ENCODE data around the gene AHNAK.

The AHNAK gene

GRCh38 chr11:62428871-62429560, 117.6 kb downstream of the AHNAK start:
- 90% methylated on average over 6 of the region's 8 CpGs for WGBS (ENCODE audit: insufficient coverage)
- H3K27ac ChIP-seq (ENCODE audit: insufficient read depth in 1 of 2, low read depth in 1 of 2, low read length in 2 of 2, poor library complexity in 1 of 2, severe bottlenecking in 2 of 2) = no peak overlapping the region

GRCh38 chr11:62427630-62428233, 118.9 kb downstream of the AHNAK start:
- POLR2A ChIA-PET = interaction anchor here (0.9 kb wide), 1 partner anchor 24 kb away, joined by 5 read pairs; no protein-coding TSS in a partner anchor
- peak; percentile 43 to 77 (median 57) for DNase-seq

More at GRCh38 chr11:62428871-62429560, 117.6 kb downstream of the AHNAK start:
- Histone ChIP-seq H3K4me1 (ENCODE audit: control extremely low read depth in 1 of 4, control insufficient read depth in 4 of 4, insufficient read depth in 4 of 4, low read length in 3 of 4) (peaks cover 8 to 56% (median 44%) of the 10 kb centered on the region in 4 experiments), H3K9me3 (ENCODE audit: control extremely low read depth in 1 of 5, control insufficient read depth in 4 of 5, insufficient read depth in 2 of 5, low read depth in 1 of 5, low read length in 4 of 5) (no peaks in the 10 kb centered on the region), H3K27me3 (replicated peaks in 2 of 5; ENCODE audit: control insufficient read depth in 4 of 5, insufficient read depth in 5 of 5, low read length in 4 of 5) (no peaks in the 10 kb centered on the region), H3K4me3 (ENCODE audit: control insufficient read depth in 1 of 7, extremely low read depth in 1 of 7, insufficient read depth in 4 of 7, low read depth in 2 of 7, low read length in 6 of 7) (no peak overlapping the region), H3K36me3 (ENCODE audit: control insufficient read depth in 4 of 4, insufficient read depth in 4 of 4, low read length in 3 of 4) (no peaks in the 10 kb centered on the region)
- DNase-seq = no peak
- ChIA-PET POLR2A (interaction anchor here (0.6 to 1.0 kb wide), 2 partner anchors 15 to 139 kb away, joined by 3 read pairs; no protein-coding TSS in a partner anchor), CTCF (interaction anchor here (0.6 to 9.5 kb wide), 11 partner anchors 10 to 165 kb away, joined by 3 to 94 read pairs (median 3); no protein-coding TSS in a partner anchor)

GRCh38 chr11:62423012-62423411, 123.6 kb downstream of the AHNAK start:
- no peaks in the 10 kb centered on the region for H3K27me3 ChIP-seq (replicated peaks in 2 of 5; ENCODE audit: control insufficient read depth in 4 of 5, insufficient read depth in 5 of 5, low read length in 4 of 5)
- H3K36me3 ChIP-seq (ENCODE audit: control insufficient read depth in 4 of 4, insufficient read depth in 4 of 4, low read length in 3 of 4) = no peaks in the 10 kb centered on the region
- CTCF ChIA-PET = interaction anchor here (0.9 to 9.5 kb wide), 9 partner anchors 10 to 136 kb away, joined by 4 to 94 read pairs (median 8); no protein-coding TSS in a partner anchor
- POLR2A ChIA-PET = no interaction called here
- H3K4me1 ChIP-seq (ENCODE audit: control extremely low read depth in 1 of 4, control insufficient read depth in 4 of 4, insufficient read depth in 4 of 4, low read length in 3 of 4) = peaks cover 0 to 23% (median 17%) of the 10 kb centered on the region in 4 experiments
- WGBS (ENCODE audit: insufficient coverage) = 100% methylated on average over 1 of the region's 4 CpGs
- H3K9me3 ChIP-seq (ENCODE audit: control extremely low read depth in 1 of 5, control insufficient read depth in 4 of 5, insufficient read depth in 2 of 5, low read depth in 1 of 5, low read length in 4 of 5) = no peaks in the 10 kb centered on the region
- no peak for DNase-seq
- H3K4me3 ChIP-seq (ENCODE audit: control insufficient read depth in 1 of 7, extremely low read depth in 1 of 7, insufficient read depth in 4 of 7, low read depth in 2 of 7, low read length in 6 of 7) = no peak overlapping the region
- H3K27ac ChIP-seq (ENCODE audit: insufficient read depth in 1 of 2, low read depth in 1 of 2, low read length in 2 of 2, poor library complexity in 1 of 2, severe bottlenecking in 2 of 2) = no peak overlapping the region

More at GRCh38 chr11:62427630-62428233, 118.9 kb downstream of the AHNAK start:
- no peaks in the 10 kb centered on the region for H3K9me3 ChIP-seq (ENCODE audit: control extremely low read depth in 1 of 5, control insufficient read depth in 4 of 5, insufficient read depth in 2 of 5, low read depth in 1 of 5, low read length in 4 of 5)
- H3K27me3 ChIP-seq (replicated peaks in 2 of 5; ENCODE audit: control insufficient read depth in 4 of 5, insufficient read depth in 5 of 5, low read length in 4 of 5) = no peaks in the 10 kb centered on the region
- WGBS (ENCODE audit: insufficient coverage) = 53% methylated on average over 2 of the region's 6 CpGs
- H3K36me3 ChIP-seq (ENCODE audit: control insufficient read depth in 4 of 4, insufficient read depth in 4 of 4, low read length in 3 of 4) = no peaks in the 10 kb centered on the region
- CTCF ChIA-PET = interaction anchor here (0.6 to 9.5 kb wide), 5 partner anchors 13 to 131 kb away, joined by 3 to 94 read pairs (median 4); no protein-coding TSS in a partner anchor
- H3K27ac ChIP-seq (ENCODE audit: insufficient read depth in 1 of 2, low read depth in 1 of 2, low read length in 2 of 2, poor library complexity in 1 of 2, severe bottlenecking in 2 of 2) = peak overlapping the region in 1 of 2 experiments; percentile 18
- peaks cover 0 to 43% (median 31%) of the 10 kb centered on the region in 4 experiments for H3K4me1 ChIP-seq (ENCODE audit: control extremely low read depth in 1 of 4, control insufficient read depth in 4 of 4, insufficient read depth in 4 of 4, low read length in 3 of 4)
- H3K4me3 ChIP-seq (ENCODE audit: control insufficient read depth in 1 of 7, extremely low read depth in 1 of 7, insufficient read depth in 4 of 7, low read depth in 2 of 7, low read length in 6 of 7) = no peak overlapping the region

GRCh38 chr11:62421996-62422395, 124.6 kb downstream of the AHNAK start:
- Histone ChIP-seq H3K36me3 (ENCODE audit: control insufficient read depth in 4 of 4, insufficient read depth in 4 of 4, low read length in 3 of 4) (no peaks in the 10 kb centered on the region), H3K4me3 (ENCODE audit: control insufficient read depth in 1 of 7, extremely low read depth in 1 of 7, insufficient read depth in 4 of 7, low read depth in 2 of 7, low read length in 6 of 7) (no peak overlapping the region), H3K4me1 (ENCODE audit: control extremely low read depth in 1 of 4, control insufficient read depth in 4 of 4, insufficient read depth in 4 of 4, low read length in 3 of 4) (peaks cover 0 to 14% (median 10%) of the 10 kb centered on the region in 4 experiments), H3K27me3 (replicated peaks in 2 of 5; ENCODE audit: control insufficient read depth in 4 of 5, insufficient read depth in 5 of 5, low read length in 4 of 5) (no peaks in the 10 kb centered on the region), H3K27ac (ENCODE audit: insufficient read depth in 1 of 2, low read depth in 1 of 2, low read length in 2 of 2, poor library complexity in 1 of 2, severe bottlenecking in 2 of 2) (no peak overlapping the region), H3K9me3 (ENCODE audit: control extremely low read depth in 1 of 5, control insufficient read depth in 4 of 5, insufficient read depth in 2 of 5, low read depth in 1 of 5, low read length in 4 of 5) (no peaks in the 10 kb centered on the region)
- 98% methylated on average over 6 of the region's 7 CpGs for WGBS (ENCODE audit: insufficient coverage)
- DNase-seq = no peak
- ChIA-PET POLR2A (interaction anchor here (0.5 kb wide), 1 partner anchor 21 kb away, joined by 3 read pairs; no protein-coding TSS in a partner anchor), CTCF (interaction anchor here (0.6 to 9.5 kb wide), 10 partner anchors 9 to 148 kb away, joined by 3 to 94 read pairs (median 6); no protein-coding TSS in a partner anchor)

- H3K27me3 ChIP-seq (replicated peaks in 2 of 5; ENCODE audit: control insufficient read depth in 4 of 5, insufficient read depth in 5 of 5, low read length in 4 of 5) = no peaks in the 10 kb centered on the region
- no peak overlapping the region for H3K4me3 ChIP-seq (ENCODE audit: control insufficient read depth in 1 of 7, extremely low read depth in 1 of 7, insufficient read depth in 4 of 7, low read depth in 2 of 7, low read length in 6 of 7)
- ChIA-PET CTCF (interaction anchor here (1.4 to 9.5 kb wide), 5 partner anchors 14 to 138 kb away, joined by 3 to 94 read pairs (median 69); no protein-coding TSS in a partner anchor), POLR2A (no interaction called here)
- DNase-seq = no peak
- no peaks in the 10 kb centered on the region for H3K36me3 ChIP-seq (ENCODE audit: control insufficient read depth in 4 of 4, insufficient read depth in 4 of 4, low read length in 3 of 4)
- H3K4me1 ChIP-seq (ENCODE audit: control extremely low read depth in 1 of 4, control insufficient read depth in 4 of 4, insufficient read depth in 4 of 4, low read length in 3 of 4) = peaks cover 0 to 6% (median 2%) of the 10 kb centered on the region in 4 experiments
- WGBS (ENCODE audit: insufficient coverage) = no CpG with 5 or more reads among the region's 3 CpGs
- no peaks in the 10 kb centered on the region for H3K9me3 ChIP-seq (ENCODE audit: control extremely low read depth in 1 of 5, control insufficient read depth in 4 of 5, insufficient read depth in 2 of 5, low read depth in 1 of 5, low read length in 4 of 5)
- H3K27ac ChIP-seq (ENCODE audit: insufficient read depth in 1 of 2, low read depth in 1 of 2, low read length in 2 of 2, poor library complexity in 1 of 2, severe bottlenecking in 2 of 2) = no peak overlapping the region
Measured at GRCh38 chr11:62420882-62421281, 125.7 kb downstream of the AHNAK start.

- no peak for DNase-seq
- Histone ChIP-seq H3K4me1 (ENCODE audit: control extremely low read depth in 1 of 4, control insufficient read depth in 4 of 4, insufficient read depth in 4 of 4, low read length in 3 of 4) (peaks cover 0 to 4% (median 2%) of the 10 kb centered on the region in 4 experiments), H3K27me3 (replicated peaks in 2 of 5; ENCODE audit: control insufficient read depth in 4 of 5, insufficient read depth in 5 of 5, low read length in 4 of 5) (no peaks in the 10 kb centered on the region), H3K4me3 (ENCODE audit: control insufficient read depth in 1 of 7, extremely low read depth in 1 of 7, insufficient read depth in 4 of 7, low read depth in 2 of 7, low read length in 6 of 7) (no peak overlapping the region), H3K36me3 (ENCODE audit: control insufficient read depth in 4 of 4, insufficient read depth in 4 of 4, low read length in 3 of 4) (no peaks in the 10 kb centered on the region), H3K27ac (ENCODE audit: insufficient read depth in 1 of 2, low read depth in 1 of 2, low read length in 2 of 2, poor library complexity in 1 of 2, severe bottlenecking in 2 of 2) (peak overlapping the region in 1 of 2 experiments; percentile 34), H3K9me3 (ENCODE audit: control extremely low read depth in 1 of 5, control insufficient read depth in 4 of 5, insufficient read depth in 2 of 5, low read depth in 1 of 5, low read length in 4 of 5) (no peaks in the 10 kb centered on the region)
- WGBS (ENCODE audit: insufficient coverage) = no CpG with 5 or more reads among the region's 1 CpG
- ChIA-PET POLR2A (interaction anchor here (1.2 kb wide), 1 partner anchor 22 kb away, joined by 3 read pairs; no protein-coding TSS in a partner anchor), CTCF (interaction anchor here (1.1 to 8.3 kb wide), 2 partner anchors 26 to 141 kb away, joined by 4 to 73 read pairs; no protein-coding TSS in a partner anchor)
Measured at GRCh38 chr11:62419943-62420342, 126.7 kb downstream of the AHNAK start.

Measured in common myeloid progenitor, CD34-positive (primary cell).